Measurements from ENCODE around the gene ME2.

DNA sequence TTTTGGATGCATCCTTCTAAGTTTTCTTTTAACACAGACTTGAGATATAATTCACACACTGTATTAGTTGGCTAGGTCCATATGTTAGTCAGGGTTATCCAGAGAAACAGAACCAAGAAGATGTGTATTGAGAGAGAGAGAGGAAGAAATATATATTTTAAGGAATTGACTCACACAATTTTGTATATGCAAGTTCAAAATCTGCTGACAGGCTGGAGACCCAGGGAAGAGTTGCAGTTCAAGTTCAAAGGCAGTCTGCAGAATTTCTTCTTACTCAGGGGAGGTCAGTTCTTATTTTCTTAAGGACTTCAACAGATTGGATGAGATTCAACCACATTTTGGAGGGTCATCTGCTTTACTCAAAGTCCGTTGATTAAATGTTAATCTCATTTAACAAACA lies 36.1 kb upstream of the ME2 start:
- TF ChIP-seq, protein P1, sequence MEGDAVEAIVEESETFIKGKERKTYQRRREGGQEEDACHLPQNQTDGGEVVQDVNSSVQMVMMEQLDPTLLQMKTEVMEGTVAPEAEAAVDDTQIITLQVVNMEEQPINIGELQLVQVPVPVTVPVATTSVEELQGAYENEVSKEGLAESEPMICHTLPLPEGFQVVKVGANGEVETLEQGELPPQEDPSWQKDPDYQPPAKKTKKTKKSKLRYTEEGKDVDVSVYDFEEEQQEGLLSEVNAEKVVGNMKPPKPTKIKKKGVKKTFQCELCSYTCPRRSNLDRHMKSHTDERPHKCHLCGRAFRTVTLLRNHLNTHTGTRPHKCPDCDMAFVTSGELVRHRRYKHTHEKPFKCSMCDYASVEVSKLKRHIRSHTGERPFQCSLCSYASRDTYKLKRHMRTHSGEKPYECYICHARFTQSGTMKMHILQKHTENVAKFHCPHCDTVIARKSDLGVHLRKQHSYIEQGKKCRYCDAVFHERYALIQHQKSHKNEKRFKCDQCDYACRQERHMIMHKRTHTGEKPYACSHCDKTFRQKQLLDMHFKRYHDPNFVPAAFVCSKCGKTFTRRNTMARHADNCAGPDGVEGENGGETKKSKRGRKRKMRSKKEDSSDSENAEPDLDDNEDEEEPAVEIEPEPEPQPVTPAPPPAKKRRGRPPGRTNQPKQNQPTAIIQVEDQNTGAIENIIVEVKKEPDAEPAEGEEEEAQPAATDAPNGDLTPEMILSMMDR (IDR thresholded peaks at IDR 0.05; ENCODE audit: low read depth, low read length): no peak
- no peak for TF ChIP-seq EZH2phosphoT487 (IDR thresholded peaks at IDR 0.05; ENCODE audit: low read depth)

All from OCI-LY3 (cell line).